Suprapubic skin (tissue), 4 donors: ENCODE results near the gene ITSN1.

ENCODE experiments used
- POLR2A ChIP-seq, 2 donors: fragments of 450-650 bp; IDR thresholded peaks; one replicate each; pipeline ENCODE4 v1.6.1; 2017; ENCODE audit warnings: antibody characterized with exemption in 2 of 2, mild to moderate bottlenecking in 2 of 2, moderate library complexity in 2 of 2
- POLR2AphosphoS5 ChIP-seq, 3 donors: sonication (generic); formaldehyde crosslinking; IDR thresholded peaks; one replicate each; pipeline ENCODE4 v1.6.1; 2017; ENCODE audit warnings: antibody characterized with exemption in 3 of 3
- TF ChIP-seq, protein P1 (sequence below), 2 donors: fragments of 200-600 bp in 1 of 2; fragments of 450-650 bp in 1 of 2; sonication (generic) in 1 of 2; IDR thresholded peaks; one replicate each; pipeline ENCODE4 v1.5.1; 2016 to 2019; ENCODE audit warnings: antibody characterized with exemption in 2 of 2, mild to moderate bottlenecking in 1 of 2, moderate library complexity in 1 of 2

DNA sequence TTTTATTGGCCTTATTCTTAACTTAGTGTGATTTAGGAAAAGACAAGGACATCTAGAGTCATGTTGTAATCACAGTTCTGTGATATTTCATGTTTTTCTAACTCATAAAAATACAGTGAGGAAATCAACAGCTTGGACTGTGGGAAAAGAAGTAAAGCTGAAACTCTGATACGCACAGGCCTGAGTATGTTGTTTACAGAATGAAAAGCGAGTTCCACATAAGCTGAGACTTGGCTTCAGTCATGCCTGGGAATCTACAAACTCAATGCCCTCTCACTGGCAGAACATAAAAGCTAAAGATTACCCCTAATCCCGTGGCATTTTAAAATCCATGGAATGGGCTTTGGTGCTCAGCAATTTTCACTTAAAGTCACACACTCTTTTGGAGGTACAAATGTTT is 296.9 kb downstream of the ITSN1 start:
- TF ChIP-seq, protein P1, sequence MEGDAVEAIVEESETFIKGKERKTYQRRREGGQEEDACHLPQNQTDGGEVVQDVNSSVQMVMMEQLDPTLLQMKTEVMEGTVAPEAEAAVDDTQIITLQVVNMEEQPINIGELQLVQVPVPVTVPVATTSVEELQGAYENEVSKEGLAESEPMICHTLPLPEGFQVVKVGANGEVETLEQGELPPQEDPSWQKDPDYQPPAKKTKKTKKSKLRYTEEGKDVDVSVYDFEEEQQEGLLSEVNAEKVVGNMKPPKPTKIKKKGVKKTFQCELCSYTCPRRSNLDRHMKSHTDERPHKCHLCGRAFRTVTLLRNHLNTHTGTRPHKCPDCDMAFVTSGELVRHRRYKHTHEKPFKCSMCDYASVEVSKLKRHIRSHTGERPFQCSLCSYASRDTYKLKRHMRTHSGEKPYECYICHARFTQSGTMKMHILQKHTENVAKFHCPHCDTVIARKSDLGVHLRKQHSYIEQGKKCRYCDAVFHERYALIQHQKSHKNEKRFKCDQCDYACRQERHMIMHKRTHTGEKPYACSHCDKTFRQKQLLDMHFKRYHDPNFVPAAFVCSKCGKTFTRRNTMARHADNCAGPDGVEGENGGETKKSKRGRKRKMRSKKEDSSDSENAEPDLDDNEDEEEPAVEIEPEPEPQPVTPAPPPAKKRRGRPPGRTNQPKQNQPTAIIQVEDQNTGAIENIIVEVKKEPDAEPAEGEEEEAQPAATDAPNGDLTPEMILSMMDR (IDR thresholded peaks at IDR 0.05): no peak
- TF ChIP-seq POLR2A (IDR thresholded peaks at IDR 0.05): no peak
- no peak for TF ChIP-seq POLR2AphosphoS5 (IDR thresholded peaks at IDR 0.05)
